ENCODE measurements around the gene CEPT1. TPM values are rescaled to one million over a fixed set of nuclear protein-coding genes. Genes with fewer than 3 reads are reported as not detected.
A peak's percentile ranks its signal among the peaks of the same experiment; 100 is the strongest.

Gene CEPT1
- total and polyA plus RNA-seq, 2 of the 13 experiments (the other 11 are each of a cell fraction or from before 2014, with no cell fraction given) = 35.7 to 48.2 TPM

GRCh38 chr1:111174070-111174469 lies 34.0 kb downstream of the CEPT1 start:
- no peak overlapping the region for H3K27ac ChIP-seq (ENCODE audit: extremely low read length, insufficient read depth, low read length)
- H3K4me2 ChIP-seq (ENCODE audit: low read depth, low read length) = no peak overlapping the region
- no peak overlapping the region for H3K4me3 ChIP-seq (replicated peaks in 1 of 3; ENCODE audit: insufficient read depth in 1 of 3, low read depth in 2 of 3, low read length in 3 of 3)
- in situ Hi-C loops (cut with HindIII; ENCODE audit: extremely low pct_ligation_motif_present, low pct_unique_long_range_greater_than_20kb) = no loop called here
- DNase-seq (ENCODE audit: low spot score) = no peak
- no peaks in the 10 kb centered on the region for H3K9me3 ChIP-seq (ENCODE audit: low read length)
- BruUV-seq (replicated peaks) = no TSS peak
- ChIA-PET CTCF (ENCODE audit: low intra/inter-chr PET ratio, low total read pairs) (no interaction called here), POLR2A (no interaction called here)
- no peak overlapping the region for H2AFZ ChIP-seq (ENCODE audit: low read length)
- intact Hi-C loops (cut with micrococcal nuclease; ENCODE audit: unreplicated experiment) = no loop called here
- no peaks in the 10 kb centered on the region for H3K79me2 ChIP-seq (ENCODE audit: insufficient read depth, low read length)
- no peak for ATAC-seq
- FAIRE-seq = no peak
- H3K36me3 ChIP-seq (replicated peaks in 1 of 2; ENCODE audit: control insufficient read depth in 1 of 2, insufficient read depth in 2 of 2, low read length in 2 of 2) = peaks cover 3 to 44% of the 10 kb centered on the region in 2 experiments
- no peaks in the 10 kb centered on the region for H4K20me1 ChIP-seq (ENCODE audit: insufficient read depth, low read length)
- no peaks in the 10 kb centered on the region for H3K27me3 ChIP-seq (ENCODE audit: control insufficient read depth in 1 of 2, insufficient read depth in 2 of 2, low read length in 2 of 2)
- TF ChIP-seq ZFP1 (CRISPR knock-in tag; IDR thresholded peaks at IDR 0.05) (no peak), ERF (CRISPR knock-in tag; IDR thresholded peaks at IDR 0.05) (no peak), SRSF9 (IDR thresholded peaks at IDR 0.05; ENCODE audit: borderline replicate concordance, insufficient read depth, low read depth, low read length, poor library complexity, severe bottlenecking) (no peak), FOSL2 (CRISPR knock-in tag; IDR thresholded peaks at IDR 0.05) (no peak)
- no peaks in the 10 kb centered on the region for H3K4me1 ChIP-seq (ENCODE audit: insufficient read depth, low read length)
- no peak overlapping the region for H3K9ac ChIP-seq (ENCODE audit: insufficient read depth, low read depth, low read length)

GRCh38 chr1:111175349-111175748 lies 35.3 kb downstream of the CEPT1 start:
- POLR2A ChIA-PET = no interaction called here
- ATAC-seq = no peak

More at GRCh38 chr1:111175349-111175748, 35.3 kb downstream of the CEPT1 start:
- Histone ChIP-seq H3K79me2 (ENCODE audit: insufficient read depth, low read length) (no peaks in the 10 kb centered on the region), H4K20me1 (ENCODE audit: insufficient read depth, low read length) (no peaks in the 10 kb centered on the region), H3K9me3 (ENCODE audit: low read length) (no peaks in the 10 kb centered on the region), H3K9ac (ENCODE audit: insufficient read depth, low read depth, low read length) (no peak overlapping the region), H3K4me3 (replicated peaks in 1 of 3; ENCODE audit: insufficient read depth in 1 of 3, low read depth in 2 of 3, low read length in 3 of 3) (no peak overlapping the region), H3K4me2 (ENCODE audit: low read depth, low read length) (no peak overlapping the region), H2AFZ (ENCODE audit: low read length) (no peak overlapping the region), H3K27ac (ENCODE audit: extremely low read length, insufficient read depth, low read length) (no peak overlapping the region), H3K27me3 (ENCODE audit: control insufficient read depth in 1 of 2, insufficient read depth in 2 of 2, low read length in 2 of 2) (no peaks in the 10 kb centered on the region), H3K36me3 (replicated peaks in 1 of 2; ENCODE audit: control insufficient read depth in 1 of 2, insufficient read depth in 2 of 2, low read length in 2 of 2) (peaks cover 3 to 38% of the 10 kb centered on the region in 2 experiments; a peak in 4 of 5 replicates), H3K4me1 (ENCODE audit: insufficient read depth, low read length) (no peaks in the 10 kb centered on the region)
- FAIRE-seq = no peak
- intact Hi-C loops (cut with micrococcal nuclease; ENCODE audit: unreplicated experiment) = no loop called here
- WGBS (ENCODE audit: low lambda C conversion rate) = 92% methylated on average over 3 of the region's 3 CpGs
- in situ Hi-C loops (cut with HindIII; ENCODE audit: extremely low pct_ligation_motif_present, low pct_unique_long_range_greater_than_20kb) = no loop called here
- TF ChIP-seq ZKSCAN1 (IDR thresholded peaks at IDR 0.05; ENCODE audit: low read length) (no peak), CEBPB (IDR thresholded peaks at IDR 0.05; ENCODE audit: borderline replicate concordance, low read depth, low read length) (peak; percentile 71; the same call in 1 of the 2 replicates), CEBPG (CRISPR knock-in tag; IDR thresholded peaks at IDR 0.05) (0 out of 2 replicates have a peak, but pooled peaks have one; percentile 13)
- BruUV-seq (replicated peaks) = no TSS peak
- CTCF ChIA-PET (ENCODE audit: low intra/inter-chr PET ratio, low total read pairs) = no interaction called here
- DNase-seq (ENCODE audit: low spot score) = no peak

Measured in HepG2 (cell line).